ENCODE data around the gene ZSCAN5C.
A peak's percentile ranks its signal among the peaks of the same experiment; 100 is the strongest.
"Not testable (repeated sequence)": the region's sequence is repeated elsewhere in the genome, so short reads cannot be mapped to it uniquely, and the experiment has no call there.

ZSCAN5C gene

DNA sequence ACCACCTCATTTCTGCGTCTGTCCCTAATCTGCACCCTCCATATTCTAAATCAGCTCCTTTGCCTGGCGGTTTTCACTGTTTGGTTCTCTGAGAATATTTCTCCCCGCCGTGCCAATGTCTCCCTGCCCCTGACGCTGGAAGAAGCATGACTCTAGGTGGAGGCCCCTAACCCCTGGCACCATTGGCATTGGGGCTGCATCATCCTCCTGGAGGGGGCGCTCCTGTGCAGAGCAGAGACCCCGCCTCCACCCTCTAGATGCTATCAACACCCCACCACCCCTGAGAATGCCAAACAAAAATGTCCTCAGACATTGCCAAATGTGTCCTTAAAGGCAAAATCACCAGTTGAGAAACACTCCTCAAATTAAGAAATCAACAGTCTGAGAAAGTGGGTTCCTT, 11.0 kb upstream of the ZSCAN5C start:
- no peak for DNase-seq (ENCODE audit: low read depth in 3 of 3, low spot score in 1 of 3)

- DNase-seq (ENCODE audit: low read depth in 3 of 3, low spot score in 1 of 3), result no peak
These were observed 10.4 kb upstream of the ZSCAN5C start for GRCh38 chr19:56191711-56192110.

DNA sequence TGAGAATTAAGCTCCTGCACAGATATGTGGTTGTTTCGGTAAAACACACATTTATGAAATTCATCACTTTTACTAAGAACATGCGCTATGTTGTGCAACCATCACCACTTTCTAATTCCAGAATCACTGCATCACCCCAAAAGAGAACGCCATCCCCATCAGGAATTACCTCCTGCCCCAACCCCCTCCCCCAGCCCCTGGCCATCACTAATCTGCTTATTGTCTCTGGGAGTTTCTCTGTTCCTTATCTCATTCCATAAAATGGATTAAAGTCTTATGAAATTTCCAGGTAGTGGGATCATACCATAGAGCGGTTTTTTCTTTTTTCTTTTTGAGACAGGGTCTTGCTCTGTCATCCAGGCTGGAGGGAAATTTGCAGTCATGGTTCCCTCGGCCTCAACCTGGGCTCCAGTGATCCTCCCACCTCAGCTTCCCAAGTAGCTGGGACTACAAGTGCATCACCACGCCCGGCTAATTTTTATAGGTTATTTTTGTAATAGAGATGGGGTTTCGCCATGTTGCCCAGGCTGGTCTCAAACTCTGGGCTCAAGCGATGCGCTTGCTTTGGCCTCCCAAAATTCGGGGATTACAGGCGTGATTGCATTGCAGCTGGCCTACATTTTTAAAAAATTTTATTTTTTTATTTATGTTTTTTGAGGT, 8.0 kb upstream of the ZSCAN5C start:
- no peak for DNase-seq (ENCODE audit: low read depth in 3 of 3, low spot score in 1 of 3)

- not testable (repeated sequence) for DNase-seq (ENCODE audit: low read depth in 3 of 3, low spot score in 1 of 3)
These were observed 4.4 kb upstream of the ZSCAN5C start, which contains the start of gene ZSCAN5B for GRCh38 chr19:56197646-56198045. TSS of gene ZSCAN5B (minus strand) at chr19:56197783. CDS start at chr19:56193052, 4,731 bp downstream.

- no peak for DNase-seq (ENCODE audit: low read depth in 3 of 3, low spot score in 1 of 3)
These were observed 2.4 kb upstream of the ZSCAN5C start for GRCh38 chr19:56199687-56200086.

GRCh38 chr19:56207581-56207980, 5.5 kb downstream of the ZSCAN5C start:
- DNase-seq (ENCODE audit: low read depth in 3 of 3, low spot score in 1 of 3), result not testable (repeated sequence)

GRCh38 chr19:56209091-56209490, 7.0 kb downstream of the ZSCAN5C start:
- DNase-seq (ENCODE audit: low read depth in 3 of 3, low spot score in 1 of 3), result no peak

- not testable (repeated sequence) for DNase-seq (ENCODE audit: low read depth in 3 of 3, low spot score in 1 of 3)
These were observed 8.0 kb downstream of the ZSCAN5C start for GRCh38 chr19:56210036-56210435.

- DNase-seq (ENCODE audit: low read depth in 3 of 3, low spot score in 1 of 3), result no peak
These were observed 9.6 kb downstream of the ZSCAN5C start for GRCh38 chr19:56211718-56212117.

DNA sequence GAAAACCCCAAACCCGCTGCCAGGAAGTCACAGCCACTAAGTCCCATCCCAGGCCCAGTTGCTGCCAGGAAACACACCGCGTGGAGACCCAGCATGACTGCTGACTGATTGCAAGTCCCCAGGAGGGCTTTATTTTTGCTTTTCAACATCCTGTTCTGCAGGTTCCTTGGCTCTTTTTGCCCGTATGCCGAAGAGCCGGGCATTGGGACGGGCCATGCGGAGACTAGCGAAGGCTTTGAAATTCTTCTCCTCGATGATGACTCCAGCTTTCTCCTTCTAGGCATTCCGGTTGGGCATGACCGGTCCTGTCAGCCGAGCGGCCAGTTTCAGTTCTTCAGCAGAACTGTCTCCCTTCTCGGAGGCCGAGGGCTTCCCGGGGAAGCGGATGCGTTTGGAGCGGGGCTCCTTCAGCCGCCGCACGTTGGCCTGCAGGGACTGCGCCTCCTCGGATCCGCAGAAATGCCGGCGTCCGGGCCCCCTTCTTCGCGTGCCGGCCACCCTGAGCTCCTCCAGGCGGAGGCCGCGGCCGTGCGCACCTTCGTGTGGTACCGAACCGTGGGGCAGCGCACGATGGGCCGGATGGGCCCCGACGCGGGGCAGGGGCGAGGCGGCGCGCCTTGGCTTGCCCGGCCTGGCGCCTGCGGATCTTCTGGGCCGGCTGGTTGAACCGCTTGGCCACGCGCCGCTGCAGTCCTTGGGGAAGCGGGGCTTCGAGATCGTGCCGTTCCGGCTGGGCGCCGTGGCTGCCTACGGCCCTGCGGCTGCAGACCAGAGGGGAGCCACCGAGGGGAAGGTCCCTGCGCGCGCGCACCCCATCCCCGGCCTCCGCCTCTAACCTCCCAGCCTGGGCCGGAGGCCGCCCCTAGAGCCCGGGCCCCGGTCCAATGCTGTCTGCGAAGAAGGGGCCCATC, 15.2 kb downstream of the ZSCAN5C start:
- DNase-seq (ENCODE audit: low read depth in 3 of 3, low spot score in 1 of 3), result no peak

- no peak for DNase-seq (ENCODE audit: low read depth in 3 of 3, low spot score in 1 of 3)
These were observed 16.9 kb downstream of the ZSCAN5C start for GRCh38 chr19:56218961-56219360.

- DNase-seq (ENCODE audit: low read depth in 3 of 3, low spot score in 1 of 3), result not testable (repeated sequence)
These were observed 19.4 kb downstream of the ZSCAN5C start for GRCh38 chr19:56221442-56221841.

GRCh38 chr19:56221851-56222250, 19.8 kb downstream of the ZSCAN5C start:
- no peak for DNase-seq (ENCODE audit: low read depth in 3 of 3, low spot score in 1 of 3)

DNA sequence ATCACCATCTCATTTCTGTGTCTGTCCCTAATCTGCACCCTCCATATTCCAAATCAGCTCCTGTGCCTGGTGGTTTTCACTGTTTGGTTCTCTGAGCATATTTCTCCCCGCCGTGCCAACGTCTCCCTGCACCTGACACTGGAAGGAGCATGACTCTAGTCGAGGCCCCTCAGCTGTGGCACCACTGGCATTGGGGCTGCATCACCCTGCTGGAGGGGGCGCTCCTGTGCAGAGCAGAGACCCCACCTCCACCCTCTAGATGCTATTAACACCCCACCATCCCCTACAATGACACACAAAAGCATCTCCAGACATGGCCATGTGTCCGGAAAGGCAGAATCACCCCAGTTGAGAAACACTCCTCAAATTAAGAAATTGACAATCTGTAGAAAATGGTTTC, 20.8 kb downstream of the ZSCAN5C start:
- no peak for DNase-seq (ENCODE audit: low read depth in 3 of 3, low spot score in 1 of 3)

GRCh38 chr19:56223481-56223880, 21.4 kb downstream of the ZSCAN5C start:
- no peak for DNase-seq (ENCODE audit: low read depth in 3 of 3, low spot score in 1 of 3)

GRCh38 chr19:56245121-56245740, 43.2 kb downstream of the ZSCAN5C start:
- no peak for DNase-seq (ENCODE audit: low read depth in 3 of 3, low spot score in 1 of 3)

DNA sequence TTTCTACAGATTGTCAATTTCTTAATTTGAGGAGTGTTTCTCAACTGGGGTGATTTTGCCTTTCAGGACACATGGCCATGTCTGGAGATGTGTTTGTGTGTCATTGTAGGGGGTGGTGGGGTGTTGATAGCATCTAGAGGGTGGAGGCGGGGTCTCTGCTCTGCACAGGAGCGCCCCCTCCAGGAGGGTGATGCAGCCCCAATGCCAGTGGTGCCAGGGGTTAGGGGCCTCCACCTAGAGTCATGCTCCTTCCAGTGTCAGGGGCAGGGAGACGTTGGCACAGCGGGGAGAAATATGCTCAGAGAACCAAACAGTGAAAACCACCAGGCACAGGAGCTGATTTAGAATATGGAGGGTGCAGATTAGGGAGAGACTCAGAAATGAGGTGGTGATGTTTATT, 43.7 kb downstream of the ZSCAN5C start:
- not testable (repeated sequence) for DNase-seq (ENCODE audit: low read depth in 3 of 3, low spot score in 1 of 3)

DNA sequence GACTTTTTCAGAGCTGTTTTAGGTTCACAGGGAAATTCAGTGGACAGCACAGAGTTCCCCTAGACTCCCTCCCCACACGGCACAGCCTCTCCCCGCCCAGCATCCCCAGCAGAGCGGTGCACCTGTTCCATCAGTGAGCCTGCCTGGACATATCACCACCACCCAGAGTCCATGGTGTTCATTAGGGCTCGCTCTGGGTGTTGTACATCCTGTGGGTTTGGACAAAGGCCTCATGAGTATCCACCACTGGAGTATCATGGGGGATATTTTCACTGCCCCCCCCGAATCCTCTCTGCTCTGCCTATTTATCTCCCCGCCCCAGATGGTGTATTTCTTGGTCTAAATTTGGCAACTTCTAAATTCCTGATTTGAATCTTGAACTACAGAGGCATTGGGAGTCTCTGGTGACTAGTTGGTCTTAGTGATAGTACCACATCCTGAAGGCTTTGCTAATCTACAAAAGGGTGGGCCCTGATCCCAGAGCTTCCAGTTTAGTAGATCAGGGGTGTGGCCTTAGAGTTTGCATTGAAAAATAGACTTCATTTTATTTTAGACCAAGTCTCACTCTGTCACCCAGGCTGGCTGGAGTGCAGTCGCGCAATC, 46.8 kb downstream of the ZSCAN5C start:
- DNase-seq (ENCODE audit: low read depth in 3 of 3, low spot score in 1 of 3), result not testable (repeated sequence)

GRCh38 chr19:56252699-56253422, 50.8 kb downstream of the ZSCAN5C start:
- DNase-seq (ENCODE audit: low read depth in 3 of 3, low spot score in 1 of 3), result peak in 2 of 3 donors; percentile 27 to 65

DNA sequence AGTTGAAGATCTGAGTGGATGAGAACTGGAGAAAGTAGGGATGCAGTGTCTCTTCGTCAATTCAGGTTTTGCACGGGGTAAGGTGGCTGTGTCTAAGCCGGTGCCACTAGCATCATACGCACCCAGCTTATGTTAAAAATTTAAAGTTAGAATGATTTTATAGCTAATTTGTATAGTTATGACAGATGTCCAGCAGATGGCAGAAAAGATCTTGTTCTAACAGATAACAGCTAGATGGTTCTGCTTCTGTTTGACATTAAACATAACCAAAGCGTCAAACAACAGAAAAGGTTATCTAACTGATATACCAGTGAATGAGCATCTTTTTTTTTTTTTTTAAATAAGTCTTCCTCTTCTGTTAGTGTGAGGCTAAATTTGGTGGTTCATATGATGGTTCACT, 51.7 kb downstream of the ZSCAN5C start:
- no peak for DNase-seq (ENCODE audit: low read depth in 3 of 3, low spot score in 1 of 3)

GRCh38 chr19:56258272-56258671, 56.2 kb downstream of the ZSCAN5C start:
- DNase-seq (ENCODE audit: low read depth in 3 of 3, low spot score in 1 of 3), result no peak
